Stimulated activated CD4-positive, alpha-beta T cell treated with anti-CD3 and anti-CD28 coated beads, Interleukin-4, amount 100 ng/mL, for 48 hours (primary cell): ENCODE data around the gene PTGDR.

Experiments
- DNase-seq, 2 donors: peaks; one replicate each; pipeline ENCODE4 v3.0.0-alpha.2; 2020; ENCODE audit warnings: low read depth in 2 of 2

The PTGDR gene

GRCh38 chr14:52265253-52265652 lies 2.2 kb upstream of the PTGDR start:
- DNase-seq, result no peak

- no peak for DNase-seq
These were observed 1.3 kb upstream of the PTGDR start for GRCh38 chr14:52266179-52266578.

GRCh38 chr14:52266782-52267181 lies 716 bp upstream of the PTGDR start:
- DNase-seq, result no peak

GRCh38 chr14:52268279-52269061 lies 972 bp downstream of the PTGDR start:
- peak; percentile 7 to 15 for DNase-seq

- no peak for DNase-seq
These were observed 1.6 kb downstream of the PTGDR start for GRCh38 chr14:52269100-52269499.

GRCh38 chr14:52269982-52270381 lies 2.5 kb downstream of the PTGDR start:
- no peak for DNase-seq

- DNase-seq, result no peak
These were observed 4.0 kb downstream of the PTGDR start for GRCh38 chr14:52271538-52271937.

- peak in 1 of 2 donors; percentile 4 for DNase-seq
These were observed 4.9 kb downstream of the PTGDR start for GRCh38 chr14:52272375-52272774.

GRCh38 chr14:52275372-52275771 lies 7.9 kb downstream of the PTGDR start:
- no peak for DNase-seq

GRCh38 chr14:52277552-52277951 lies 10.1 kb downstream of the PTGDR start:
- no peak for DNase-seq

- DNase-seq, result no peak
These were observed 11.9 kb downstream of the PTGDR start for GRCh38 chr14:52279408-52279807.

- DNase-seq, result no peak
These were observed 15.6 kb downstream of the PTGDR start for GRCh38 chr14:52283099-52283498.

- no peak for DNase-seq
These were observed 19.5 kb downstream of the PTGDR start for GRCh38 chr14:52286661-52287649.

- DNase-seq, result no peak
These were observed 28.9 kb downstream of the PTGDR start for GRCh38 chr14:52296378-52296777.

GRCh38 chr14:52298795-52299194 lies 31.3 kb downstream of the PTGDR start:
- no peak for DNase-seq

GRCh38 chr14:52299692-52300278 lies 32.3 kb downstream of the PTGDR start:
- no peak for DNase-seq

- no peak for DNase-seq
These were observed 35.7 kb downstream of the PTGDR start for GRCh38 chr14:52303236-52303635.

- DNase-seq, result no peak
These were observed 36.9 kb downstream of the PTGDR start for GRCh38 chr14:52304248-52304904.

- DNase-seq, result no peak
These were observed 37.5 kb downstream of the PTGDR start for GRCh38 chr14:52305014-52305413.

GRCh38 chr14:52307376-52307775 lies 39.9 kb downstream of the PTGDR start:
- no peak for DNase-seq

GRCh38 chr14:52307905-52308304 lies 40.4 kb downstream of the PTGDR start:
- no peak for DNase-seq

- no peak for DNase-seq
These were observed 43.0 kb downstream of the PTGDR start for GRCh38 chr14:52310541-52310940.
